Stimulated activated CD8-positive, alpha-beta memory T cell treated with anti-CD3 and anti-CD28 coated beads, Interleukin-7, amount 100 ng/mL, for 4 hours (primary cell): ENCODE measurements around the gene TGM5.
A peak's percentile ranks its signal among the peaks of the same experiment; 100 is the strongest.
"Not testable (repeated sequence)": the region's sequence is repeated elsewhere in the genome, so short reads cannot be mapped to it uniquely, and the experiment has no call there.

Experiments
- DNase-seq, 2 donors: peaks; one replicate each; pipeline ENCODE4 v3.0.0-alpha.2; 2020; ENCODE audit warnings: low read depth in 2 of 2

The TGM5 gene

DNA sequence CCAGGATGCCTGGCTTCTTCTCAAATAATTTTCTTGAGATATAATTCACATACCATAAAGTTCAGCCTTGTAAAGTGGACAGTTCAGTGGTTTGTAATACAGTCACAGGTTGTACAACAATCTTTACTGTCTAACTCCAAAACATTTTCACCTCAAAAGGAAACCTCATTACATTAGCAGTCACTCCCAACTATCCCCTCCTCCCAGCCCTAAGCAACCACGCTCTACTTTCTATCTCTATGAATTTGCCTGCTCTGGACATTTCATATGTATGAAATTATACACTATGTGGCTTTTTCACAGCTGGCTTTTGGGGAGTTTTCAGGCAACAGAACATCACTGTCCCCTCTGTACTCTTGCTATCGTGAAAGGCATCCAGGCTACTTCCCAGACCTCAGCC, 17.5 kb downstream of the TGM5 start:
- DNase-seq, result no peak

- DNase-seq, result no peak
Observed at GRCh38 chr15:43246261-43246774, 20.4 kb downstream of the TGM5 start.

- no peak for DNase-seq
Observed at GRCh38 chr15:43244092-43244491, 22.6 kb downstream of the TGM5 start.

GRCh38 chr15:43243020-43243645, 23.6 kb downstream of the TGM5 start:
- no peak for DNase-seq

DNA sequence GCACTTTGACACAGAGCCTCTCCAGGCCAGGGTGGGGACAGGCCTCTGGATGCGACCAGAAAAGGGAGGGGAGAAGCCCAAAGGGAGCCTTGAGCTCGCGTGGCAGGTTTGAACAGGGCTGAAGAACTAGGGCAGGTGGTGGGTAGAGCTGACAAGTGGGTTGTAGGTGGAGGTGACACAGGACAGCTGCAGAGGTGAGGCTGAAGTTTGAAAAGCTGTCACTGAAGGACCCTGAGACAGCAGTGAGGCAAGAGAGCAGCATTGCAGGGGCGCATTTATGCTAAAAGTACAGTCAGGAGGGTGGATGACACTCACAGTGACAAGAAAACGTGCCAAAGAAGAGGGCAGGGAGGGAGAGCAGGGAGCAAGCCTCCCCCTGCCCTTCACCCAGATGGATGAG, 24.1 kb downstream of the TGM5 start:
- no peak for DNase-seq

DNA sequence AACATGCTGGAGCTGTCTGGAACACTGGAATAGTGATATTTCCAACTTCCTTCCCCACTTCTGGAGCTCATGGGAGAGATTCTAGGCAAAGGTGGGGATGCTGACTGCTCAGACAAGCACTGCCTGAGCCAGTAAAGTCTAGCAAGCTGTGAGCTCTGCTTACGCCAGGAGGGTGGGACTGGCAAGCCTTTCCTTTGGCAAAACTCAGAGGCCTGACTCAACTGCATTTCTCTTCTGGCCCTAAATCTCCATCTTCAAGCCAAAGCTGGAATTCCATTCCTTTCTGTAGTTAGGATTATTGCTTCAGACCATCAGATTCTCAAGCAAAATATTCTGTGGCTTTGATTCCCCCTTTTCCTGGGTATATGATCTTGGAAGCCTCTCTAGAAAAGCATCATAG, 25.6 kb downstream of the TGM5 start:
- DNase-seq, result no peak

DNA sequence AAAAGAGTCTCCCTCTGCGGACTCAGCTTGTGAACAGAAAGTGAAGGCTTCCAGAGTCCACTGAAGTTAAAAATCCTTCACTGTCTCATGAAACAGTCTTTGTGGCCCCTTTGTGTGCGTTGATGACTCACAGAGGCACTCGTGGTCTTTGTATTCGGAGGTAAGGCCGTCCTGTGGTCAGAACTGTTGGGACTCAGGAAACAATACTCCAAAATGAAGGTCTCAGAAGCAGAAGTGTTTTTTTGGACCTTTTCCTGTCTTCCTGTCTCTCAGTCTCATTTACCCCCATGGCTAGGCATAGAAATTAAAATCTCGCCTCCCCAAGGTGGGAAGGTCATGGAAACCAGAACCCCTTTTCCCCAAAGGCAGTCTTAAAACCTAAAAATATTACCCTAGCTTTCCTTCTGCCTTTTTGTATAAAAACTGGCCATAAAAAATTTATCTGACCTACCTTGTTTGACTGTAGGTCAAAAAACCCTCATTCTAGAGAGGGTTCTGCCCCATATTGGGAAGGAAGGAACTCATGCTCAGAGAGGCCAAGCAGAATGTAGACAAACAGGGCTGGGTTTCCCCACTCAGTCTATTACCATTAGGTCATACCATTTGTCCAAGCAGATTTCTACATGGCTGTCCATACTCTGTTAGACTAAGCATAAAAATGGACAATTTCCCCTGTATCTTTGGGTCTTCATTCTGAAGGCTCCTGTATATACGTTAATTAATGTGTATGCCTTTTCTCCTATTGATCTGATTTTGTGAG, 26.8 kb downstream of the TGM5 start:
- DNase-seq, result no peak

DNA sequence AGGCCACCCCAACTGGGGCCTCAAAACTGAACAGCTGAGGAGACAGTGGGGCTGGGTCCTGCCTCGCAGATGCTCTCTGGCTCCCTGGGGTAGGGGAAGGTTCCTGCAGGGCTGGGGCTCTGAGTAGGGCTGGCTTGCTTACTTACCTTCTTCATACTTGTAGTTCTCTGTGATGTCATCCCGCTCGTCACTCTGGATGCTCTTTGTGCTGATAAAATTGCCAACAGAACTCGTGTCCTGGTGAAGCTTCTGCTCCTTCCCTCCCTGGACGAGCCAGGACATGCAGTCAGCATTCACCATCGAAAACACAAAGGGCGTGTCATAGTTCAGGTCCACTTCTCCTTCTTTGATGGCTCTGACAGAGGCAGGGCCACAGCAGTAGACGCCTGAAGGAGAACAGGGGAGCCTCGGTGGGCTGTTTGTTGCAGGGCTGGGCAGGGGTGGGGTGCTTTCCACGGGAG, 28.0 kb downstream of the TGM5 start:
- DNase-seq, result no peak

DNA sequence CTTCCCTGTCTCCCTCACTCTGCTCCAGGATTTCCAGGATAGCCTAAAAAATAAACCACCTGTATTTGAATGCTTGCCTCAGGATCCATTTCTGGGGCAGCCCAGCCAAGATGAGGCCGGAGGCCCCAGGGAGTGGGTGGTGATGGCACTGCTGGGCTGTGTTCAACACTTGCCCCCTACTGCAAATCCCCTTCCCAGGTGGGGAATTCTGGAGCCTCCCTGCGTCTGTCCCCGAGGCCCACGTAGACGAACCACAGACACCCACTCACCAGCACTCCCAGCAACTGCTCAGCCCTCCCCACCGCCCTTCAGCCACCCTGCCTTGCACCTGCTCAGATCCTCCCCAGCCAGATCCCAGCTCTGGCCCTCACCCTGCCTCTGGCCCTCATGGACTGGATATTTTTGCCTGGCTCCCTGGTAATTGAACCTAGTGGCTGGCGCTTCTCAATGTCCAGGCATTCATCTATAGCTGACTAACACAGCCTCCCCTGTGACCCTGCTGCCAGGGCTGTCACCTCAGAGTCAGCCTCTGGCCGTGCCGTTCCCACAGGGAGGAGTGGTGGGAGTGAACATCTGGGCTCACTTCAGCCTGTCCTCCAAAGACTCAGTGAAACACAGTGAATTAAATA, 28.8 kb downstream of the TGM5 start:
- no peak for DNase-seq

DNA sequence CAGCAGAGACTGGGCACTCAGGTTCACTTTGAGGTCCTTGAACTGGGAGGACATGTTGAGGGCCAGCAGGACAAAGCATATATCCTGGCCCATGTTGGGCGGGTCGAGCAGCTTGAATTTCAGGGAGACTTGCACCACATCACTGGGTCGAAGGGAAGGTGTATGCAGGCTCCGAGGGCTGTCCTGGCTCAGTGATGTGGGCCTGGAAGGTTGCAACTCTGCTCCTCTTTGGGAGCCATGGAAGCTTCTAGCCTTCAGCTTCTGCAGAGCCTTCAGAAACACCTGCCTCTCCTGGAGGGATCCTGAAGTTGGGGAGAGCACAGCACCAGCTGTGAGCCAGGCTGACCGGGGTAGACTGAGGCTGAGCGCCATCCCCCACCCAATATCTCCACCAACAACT, 31.2 kb downstream of the TGM5 start:
- no peak for DNase-seq

DNA sequence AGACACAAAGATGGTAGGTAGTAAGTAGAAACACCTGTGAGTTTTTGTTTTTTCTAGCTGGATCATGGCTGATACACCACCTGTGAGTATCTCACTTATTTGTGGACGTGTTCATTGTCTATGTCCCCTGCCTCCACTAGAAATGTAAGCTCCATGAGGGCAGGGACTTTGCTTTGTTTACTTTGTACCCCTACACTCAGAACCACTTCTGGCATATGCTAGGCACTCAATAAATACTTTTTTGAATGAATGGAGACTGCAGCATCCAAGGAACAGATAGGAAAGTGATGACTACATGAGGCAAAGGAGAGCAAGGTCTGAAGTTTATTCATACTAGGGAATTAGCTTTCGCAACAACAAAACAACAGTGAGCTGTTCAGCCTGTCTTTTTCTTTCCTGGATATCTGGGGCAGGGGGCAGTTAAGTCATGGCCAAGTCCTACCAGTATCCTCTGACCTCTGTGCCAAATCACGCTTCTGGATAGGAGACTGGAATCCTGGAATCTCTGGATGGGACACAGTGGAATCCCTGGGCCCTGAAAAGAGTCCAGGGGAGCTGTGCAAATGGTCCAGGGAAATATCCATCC, 34.3 kb downstream of the TGM5 start:
- DNase-seq, result no peak

- no peak for DNase-seq
Observed at GRCh38 chr15:43230640-43231115, 36.0 kb downstream of the TGM5 start.

GRCh38 chr15:43229977-43230376, 36.8 kb downstream of the TGM5 start:
- DNase-seq, result no peak

GRCh38 chr15:43226436-43227305, 40.1 kb downstream of the TGM5 start:
- DNase-seq, result no peak

GRCh38 chr15:43225950-43226255, 40.8 kb downstream of the TGM5 start:
- not testable (repeated sequence) for DNase-seq

DNA sequence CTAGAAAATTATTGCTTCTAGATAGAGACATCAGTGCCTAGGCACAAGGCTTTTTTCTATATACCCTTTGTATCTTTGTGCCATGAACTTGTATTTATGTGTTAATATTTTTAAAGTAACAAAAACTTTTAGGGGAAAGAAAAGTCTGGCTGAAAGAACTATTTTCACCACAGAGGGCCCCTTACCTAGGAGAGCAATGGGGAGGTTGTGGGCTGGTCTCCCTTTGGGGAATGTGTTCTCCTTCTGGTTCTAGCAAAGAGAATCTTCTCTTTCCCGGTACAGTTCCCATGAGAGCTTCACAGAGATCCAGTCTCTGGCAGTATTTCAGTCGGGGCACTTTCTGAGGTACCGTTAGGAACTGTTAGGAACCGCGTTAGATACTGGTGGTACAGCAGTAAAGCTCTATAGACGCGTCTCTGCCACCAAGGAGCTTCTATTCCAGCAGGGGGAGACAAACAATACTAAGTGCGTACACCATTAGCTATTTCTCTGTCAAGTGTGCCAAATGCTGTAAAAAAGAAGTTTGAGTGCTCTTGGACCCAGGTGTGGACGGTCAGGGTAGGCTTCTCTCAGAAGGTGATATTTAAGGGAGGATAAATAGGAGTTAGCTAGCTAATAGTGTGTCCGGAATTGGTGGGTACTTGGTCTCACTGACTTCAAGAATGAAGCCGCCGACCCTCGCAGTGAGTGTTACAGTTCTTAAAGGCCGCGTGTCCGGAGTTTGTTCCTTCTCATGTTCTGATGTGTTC, 41.4 kb downstream of the TGM5 start:
- peak in 1 of 2 donors; percentile 17 for DNase-seq

GRCh38 chr15:43221422-43221821, 45.3 kb downstream of the TGM5 start:
- no peak for DNase-seq

GRCh38 chr15:43220991-43221403, 45.7 kb downstream of the TGM5 start, which contains the start of gene EPB42:
TSS of gene EPB42 (minus strand) at chr15:43221018. CDS start at chr15:43220825, 193 bp downstream.
- no peak for DNase-seq

DNA sequence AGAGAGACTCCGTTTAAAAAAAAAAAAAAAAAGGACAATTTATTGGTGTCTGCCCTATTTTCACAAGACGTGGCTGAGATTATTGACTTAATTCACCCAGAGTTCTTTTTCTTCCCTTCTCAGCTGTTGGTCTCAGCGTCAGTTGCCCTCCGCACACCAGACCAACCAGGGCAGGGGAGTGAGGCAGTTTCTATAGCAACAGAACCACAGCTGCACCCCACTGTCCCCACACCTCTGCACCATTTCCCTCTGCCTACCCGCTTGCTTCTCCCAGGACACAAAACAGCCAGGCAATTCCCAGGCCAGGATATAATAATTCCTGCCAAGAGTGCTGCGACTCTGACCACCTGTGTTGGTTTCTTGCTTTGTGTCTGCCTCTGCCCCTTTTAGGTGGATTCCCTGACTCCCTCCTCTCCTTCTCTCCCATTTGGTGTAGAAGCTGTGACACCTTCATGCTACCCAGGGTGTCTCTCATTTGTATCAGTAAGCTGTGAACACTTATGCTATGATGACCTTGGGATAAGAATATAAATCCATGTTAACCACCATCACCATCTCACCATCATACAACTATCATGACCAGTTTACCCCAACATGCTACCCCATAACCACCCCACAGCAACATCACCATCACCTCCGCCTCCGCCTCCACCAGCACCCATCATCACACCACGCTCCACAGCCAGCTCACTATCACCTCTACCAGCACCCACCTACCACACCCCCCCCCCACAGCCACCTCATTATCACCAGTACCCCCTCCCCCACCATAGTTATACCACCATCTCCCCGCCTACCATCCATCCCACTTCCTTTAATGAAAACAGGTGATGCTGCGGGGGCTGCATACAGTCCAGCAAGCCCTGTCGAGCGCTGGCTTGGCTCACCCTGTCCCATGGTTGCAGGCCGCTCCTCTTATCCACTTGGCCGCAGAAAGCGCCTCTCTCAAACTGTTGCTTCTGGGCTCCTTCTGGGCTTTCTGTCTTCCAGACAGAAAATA, 46.5 kb downstream of the TGM5 start:
- no peak for DNase-seq
